GM23248 (cell line): ENCODE results near the gene TOLLIP.
"Not testable (repeated sequence)": the region's sequence is repeated elsewhere in the genome, so short reads cannot be mapped to it uniquely, and the experiment has no call there.

ENCODE experiments used
- EZH2 ChIP-seq: fragments of 200-600 bp; sonication (generic); IDR thresholded peaks from 2 replicates; pipeline ENCODE4 v1.6.1; 2018; ENCODE audit warnings: antibody characterized with exemption, mild to moderate bottlenecking; ENCODE audit not compliant: insufficient read depth, poor library complexity, severe bottlenecking
- EZH2phosphoT487 ChIP-seq: fragments of 200-600 bp; sonication (generic); IDR thresholded peaks from 2 replicates; pipeline ENCODE4 v1.6.1; 2018; ENCODE audit warnings: antibody characterized with exemption, moderate library complexity, mild to moderate bottlenecking, low read depth; ENCODE audit not compliant: insufficient read depth

GRCh38 chr11:1347411-1347999 lies 38.1 kb upstream of the TOLLIP start:
- not testable (repeated sequence) for TF ChIP-seq EZH2, EZH2phosphoT487
